ENCODE measurements around the gene ACER1. TPM values are rescaled to one million over a fixed set of nuclear protein-coding genes. Genes with fewer than 3 reads are reported as not detected.

ACER1 gene
- polyA plus RNA-seq, 1 of the 3 experiments (the other 2 are of a cell fraction) = not detected

- TF ChIP-seq, protein P1, sequence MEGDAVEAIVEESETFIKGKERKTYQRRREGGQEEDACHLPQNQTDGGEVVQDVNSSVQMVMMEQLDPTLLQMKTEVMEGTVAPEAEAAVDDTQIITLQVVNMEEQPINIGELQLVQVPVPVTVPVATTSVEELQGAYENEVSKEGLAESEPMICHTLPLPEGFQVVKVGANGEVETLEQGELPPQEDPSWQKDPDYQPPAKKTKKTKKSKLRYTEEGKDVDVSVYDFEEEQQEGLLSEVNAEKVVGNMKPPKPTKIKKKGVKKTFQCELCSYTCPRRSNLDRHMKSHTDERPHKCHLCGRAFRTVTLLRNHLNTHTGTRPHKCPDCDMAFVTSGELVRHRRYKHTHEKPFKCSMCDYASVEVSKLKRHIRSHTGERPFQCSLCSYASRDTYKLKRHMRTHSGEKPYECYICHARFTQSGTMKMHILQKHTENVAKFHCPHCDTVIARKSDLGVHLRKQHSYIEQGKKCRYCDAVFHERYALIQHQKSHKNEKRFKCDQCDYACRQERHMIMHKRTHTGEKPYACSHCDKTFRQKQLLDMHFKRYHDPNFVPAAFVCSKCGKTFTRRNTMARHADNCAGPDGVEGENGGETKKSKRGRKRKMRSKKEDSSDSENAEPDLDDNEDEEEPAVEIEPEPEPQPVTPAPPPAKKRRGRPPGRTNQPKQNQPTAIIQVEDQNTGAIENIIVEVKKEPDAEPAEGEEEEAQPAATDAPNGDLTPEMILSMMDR (IDR thresholded peaks at IDR 0.05) = no peak
- no peak for TF ChIP-seq ELF1 (IDR thresholded peaks at IDR 0.05)
These were observed 39.8 kb upstream of the ACER1 start (continued) for GRCh38 chr19:6373096-6373812.

DNA sequence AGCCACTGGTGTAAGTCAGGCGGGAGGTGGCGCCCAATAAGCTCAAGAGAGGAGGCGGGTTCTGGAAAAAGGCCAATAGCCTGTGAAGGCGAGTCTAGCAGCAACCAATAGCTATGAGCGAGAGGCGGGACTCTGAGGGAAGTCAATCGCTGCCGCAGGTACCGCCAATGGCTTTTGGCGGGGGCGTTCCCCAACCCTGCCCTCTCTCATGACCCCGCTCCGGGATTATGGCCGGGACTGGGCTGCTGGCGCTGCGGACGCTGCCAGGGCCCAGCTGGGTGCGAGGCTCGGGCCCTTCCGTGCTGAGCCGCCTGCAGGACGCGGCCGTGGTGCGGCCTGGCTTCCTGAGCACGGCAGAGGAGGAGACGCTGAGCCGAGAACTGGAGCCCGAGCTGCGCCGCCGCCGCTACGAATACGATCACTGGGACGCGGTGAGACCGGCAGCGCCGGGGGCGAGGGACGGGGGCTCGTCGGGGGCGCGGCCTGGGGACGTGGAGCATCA is 39.2 kb upstream of the ACER1 start, which contains the start of gene ALKBH7:
Gene ALKBH7, plus strand, starts transcription at position 201 of the 502 bp plus-strand sequence. Its CDS starts 27 bp downstream, at position 228.
- peak within 1 kb of the TSS; percentile 96 for H3K9ac ChIP-seq
- H3K4me2 ChIP-seq = peak within 1 kb of the TSS; percentile 93
- peaks cover 6 to 22% of the 10 kb centered on the region in 2 experiments; a peak in 1 of 4 replicates for H3K4me1 ChIP-seq (ENCODE audit: control insufficient read depth in 1 of 2, insufficient read depth in 2 of 2, low read depth in 1 of 2, low read length in 1 of 2)
- no peaks in the 10 kb centered on the region for H3K27me3 ChIP-seq (ENCODE audit: insufficient read depth)
- CTCF ChIA-PET = interaction anchor here (0.7 to 1.2 kb wide), 4 partner anchors 9 to 1196 kb away, joined by 3 to 4 read pairs (median 4); partner anchors contain the start of gene GTF2F1
- H3K9me2 ChIP-seq = no peaks in the 10 kb centered on the region
- H3K9me3 ChIP-seq = no peaks in the 10 kb centered on the region
- H3K79me2 ChIP-seq (ENCODE audit: insufficient read depth) = peaks cover 8% of the 10 kb centered on the region
- H3K27ac ChIP-seq (ENCODE audit: low read depth in 2 of 2, low read length in 1 of 2) = peak within 1 kb of the TSS; percentile 95 to 98
- peaks cover 7 to 14% of the 10 kb centered on the region in 2 experiments for H3K36me3 ChIP-seq (replicated peaks in 1 of 2; ENCODE audit: control insufficient read depth in 1 of 2, insufficient read depth in 2 of 2, low read length in 1 of 2)
- peaks cover 11% of the 10 kb centered on the region for H3F3A ChIP-seq (replicated peaks; ENCODE audit: insufficient read depth)
- peak; percentile 90 for DNase-seq
- H2AFZ ChIP-seq (ENCODE audit: low read depth) = peak within 1 kb of the TSS; percentile 88
- POLR2A ChIA-PET = interaction anchor here (0.7 to 1.8 kb wide), 7 partner anchors 10 to 67 kb away, joined by 3 to 8 read pairs (median 3); partner anchors contain the start of genes CLPP and KHSRP
- peak within 1 kb of the TSS; percentile 82 to 96 for H3K4me3 ChIP-seq (ENCODE audit: low read depth in 2 of 2, low read length in 1 of 2)
- 2% methylated on average over 21 of the region's 47 CpGs for WGBS (ENCODE audit: low lambda C conversion rate)
- H4K20me1 ChIP-seq (ENCODE audit: insufficient read depth) = no peaks in the 10 kb centered on the region
- TF ChIP-seq FOXM1 (IDR thresholded peaks at IDR 0.05; ENCODE audit: low read depth) = no peak
- no peak for TF ChIP-seq NFIC (IDR thresholded peaks at IDR 0.05; ENCODE audit: borderline replicate concordance)
- peak; percentile 26 for TF ChIP-seq TAF1 (IDR thresholded peaks at IDR 0.05; ENCODE audit: borderline replicate concordance, low read depth, low read length)
- TF ChIP-seq GATA2 (CRISPR knock-in tag; IDR thresholded peaks at IDR 0.05) = no peak
- TF ChIP-seq TEAD4 (IDR thresholded peaks at IDR 0.05; ENCODE audit: borderline replicate concordance, insufficient read depth) = no peak
- TF ChIP-seq ELF1 (IDR thresholded peaks at IDR 0.05) = peak; percentile 32; the same call in 1 of the 2 replicates
- TF ChIP-seq SIN3A (IDR thresholded peaks at IDR 0.05; ENCODE audit: borderline replicate concordance, low read depth, low read length) = no peak
- TF ChIP-seq, protein P1 (IDR thresholded peaks at IDR 0.05) = no peak
- TF ChIP-seq CHD2 (IDR thresholded peaks at IDR 0.05; ENCODE audit: low read length, partially characterized antibody) = peak; percentile 97
- no peak; the same call in 1 of the 2 replicates for TF ChIP-seq POLR2AphosphoS5 (IDR thresholded peaks at IDR 0.05; ENCODE audit: low read depth, low read length)
- no peak for TF ChIP-seq RCOR1 (IDR thresholded peaks at IDR 0.05; ENCODE audit: low read length)
- no peak for TF ChIP-seq RFX5 (IDR thresholded peaks at IDR 0.05; ENCODE audit: low read length)
- peak; percentile 67 for TF ChIP-seq YY1 (IDR thresholded peaks at IDR 0.05; ENCODE audit: low read depth)
- TF ChIP-seq JUND (IDR thresholded peaks at IDR 0.05) = no peak
- no peak for TF ChIP-seq SMC3 (IDR thresholded peaks at IDR 0.05; ENCODE audit: low read depth, low read length)
- TF ChIP-seq, protein P2, sequence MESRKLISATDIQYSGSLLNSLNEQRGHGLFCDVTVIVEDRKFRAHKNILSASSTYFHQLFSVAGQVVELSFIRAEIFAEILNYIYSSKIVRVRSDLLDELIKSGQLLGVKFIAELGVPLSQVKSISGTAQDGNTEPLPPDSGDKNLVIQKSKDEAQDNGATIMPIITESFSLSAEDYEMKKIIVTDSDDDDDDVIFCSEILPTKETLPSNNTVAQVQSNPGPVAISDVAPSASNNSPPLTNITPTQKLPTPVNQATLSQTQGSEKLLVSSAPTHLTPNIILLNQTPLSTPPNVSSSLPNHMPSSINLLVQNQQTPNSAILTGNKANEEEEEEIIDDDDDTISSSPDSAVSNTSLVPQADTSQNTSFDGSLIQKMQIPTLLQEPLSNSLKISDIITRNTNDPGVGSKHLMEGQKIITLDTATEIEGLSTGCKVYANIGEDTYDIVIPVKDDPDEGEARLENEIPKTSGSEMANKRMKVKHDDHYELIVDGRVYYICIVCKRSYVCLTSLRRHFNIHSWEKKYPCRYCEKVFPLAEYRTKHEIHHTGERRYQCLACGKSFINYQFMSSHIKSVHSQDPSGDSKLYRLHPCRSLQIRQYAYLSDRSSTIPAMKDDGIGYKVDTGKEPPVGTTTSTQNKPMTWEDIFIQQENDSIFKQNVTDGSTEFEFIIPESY (IDR thresholded peaks at IDR 0.05; ENCODE audit: borderline replicate concordance, low read depth) = no peak
- no peak for TF ChIP-seq FOXJ3 (CRISPR knock-in tag; IDR thresholded peaks at IDR 0.05)
- TF ChIP-seq MAX (IDR thresholded peaks at IDR 0.05; ENCODE audit: low read depth) = 0 out of 2 replicates have a peak, but pooled peaks have one; percentile 7
- TF ChIP-seq MEF2A (IDR thresholded peaks at IDR 0.05; ENCODE audit: borderline replicate concordance, low read depth) = no peak
- TF ChIP-seq FOSL2 (IDR thresholded peaks at IDR 0.05; ENCODE audit: borderline replicate concordance, low read depth) = no peak
- TF ChIP-seq USF1 (IDR thresholded peaks at IDR 0.05; ENCODE audit: borderline replicate concordance, low read depth) = no peak
- TF ChIP-seq PBX3 (IDR thresholded peaks at IDR 0.05) = peak; percentile 100
- no peak for TF ChIP-seq NRF1 (IDR thresholded peaks at IDR 0.05; ENCODE audit: low read depth, low read length)

Measured in SK-N-SH (cell line).